Measurements from ENCODE around the gene COG1. TPM values are rescaled to one million over a fixed set of nuclear protein-coding genes. Genes with fewer than 3 reads are reported as not detected.

The COG1 gene
- total RNA-seq, 2 experiments from 2014 or later, result 25.6 to 39.0 TPM

- H3K9me3 Mint-ChIP-seq (ENCODE audit: low read depth), result no peaks in the 10 kb centered on the region
- CTCF ChIA-PET, result interaction anchor here (0.6 to 1.9 kb wide), 3 partner anchors 9 to 18 kb away, joined by 3 to 6 read pairs (median 3); partner anchors contain the start of gene SSTR2
- POLR2A ChIA-PET, result no interaction called here
Measured at GRCh38 chr17:73174126-73174525, 18.7 kb upstream of the COG1 start.

GRCh38 chr17:73175962-73176565 is 16.8 kb upstream of the COG1 start:
- POLR2A ChIA-PET, result no interaction called here
- ATAC-seq (no peak), DNase-seq (no peak)
- Mint-ChIP-seq H3K36me3 (ENCODE audit: low read depth) (no peaks in the 10 kb centered on the region), H3K4me1 (peaks cover 6% of the 10 kb centered on the region), H3K9me3 (ENCODE audit: low read depth) (no peaks in the 10 kb centered on the region), H3K27me3 (no peaks in the 10 kb centered on the region), H3K4me3 (no peak overlapping the region), H3K27ac (no peak overlapping the region)
- CTCF ChIA-PET, result interaction anchor here (0.6 kb wide), 1 partner anchor 616 kb away, joined by 3 read pairs; no protein-coding TSS in a partner anchor
- intact Hi-C loops (cut with DNase I, micrococcal nuclease), result no loop called here

More at GRCh38 chr17:73174126-73174525, 18.7 kb upstream of the COG1 start:
- intact Hi-C loops (cut with DNase I, micrococcal nuclease), result no loop called here
- ATAC-seq (no peak), DNase-seq (no peak)
- Mint-ChIP-seq H3K27me3 (peaks cover 4% of the 10 kb centered on the region), H3K4me1 (peaks cover 6% of the 10 kb centered on the region), H3K36me3 (ENCODE audit: low read depth) (no peaks in the 10 kb centered on the region), H3K4me3 (no peak overlapping the region), H3K27ac (no peak overlapping the region)

GRCh38 chr17:73179387-73179786 is 13.5 kb upstream of the COG1 start:
- no peaks in the 10 kb centered on the region for H3K9me3 Mint-ChIP-seq (ENCODE audit: low read depth)
- intact Hi-C loops (cut with DNase I, micrococcal nuclease), result no loop called here
- ChIA-PET CTCF (interaction anchor here (0.7 to 1.3 kb wide), 5 partner anchors 12 to 454 kb away, joined by 3 to 4 read pairs (median 3); no protein-coding TSS in a partner anchor), POLR2A (interaction anchor here (0.7 kb wide), 1 partner anchor 12 kb away, joined by 4 read pairs; no protein-coding TSS in a partner anchor)
- ATAC-seq (no peak), DNase-seq (no peak)
- H3K4me1 Mint-ChIP-seq, result no peaks in the 10 kb centered on the region
- H3K27ac Mint-ChIP-seq, result no peak overlapping the region
- no peaks in the 10 kb centered on the region for H3K27me3 Mint-ChIP-seq
- H3K36me3 Mint-ChIP-seq (ENCODE audit: low read depth), result no peaks in the 10 kb centered on the region
- no peak overlapping the region for H3K4me3 Mint-ChIP-seq

- Mint-ChIP-seq H3K27me3 (no peaks in the 10 kb centered on the region), H3K9me3 (ENCODE audit: low read depth) (no peaks in the 10 kb centered on the region), H3K4me1 (no peaks in the 10 kb centered on the region), H3K27ac (no peak overlapping the region), H3K36me3 (ENCODE audit: low read depth) (no peaks in the 10 kb centered on the region), H3K4me3 (no peak overlapping the region)
- CTCF ChIA-PET, result interaction anchor here (0.7 to 1.3 kb wide), 4 partner anchors 14 to 455 kb away, joined by 3 to 4 read pairs (median 3); no protein-coding TSS in a partner anchor
- POLR2A ChIA-PET, result interaction anchor here (0.6 to 0.7 kb wide), 2 partner anchors 12 to 27 kb away, joined by 3 to 4 read pairs; no protein-coding TSS in a partner anchor
- intact Hi-C loops (cut with DNase I, micrococcal nuclease), result no loop called here
- ATAC-seq, result no peak
- no peak for DNase-seq
Measured at GRCh38 chr17:73179878-73180277, 13.0 kb upstream of the COG1 start.

GRCh38 chr17:73182616-73183310 is 10.1 kb upstream of the COG1 start:
- Mint-ChIP-seq H3K27ac (no peak overlapping the region), H3K36me3 (ENCODE audit: low read depth) (peaks cover 3% of the 10 kb centered on the region), H3K9me3 (ENCODE audit: low read depth) (no peaks in the 10 kb centered on the region), H3K27me3 (no peaks in the 10 kb centered on the region), H3K4me3 (no peak overlapping the region), H3K4me1 (no peaks in the 10 kb centered on the region)
- ChIA-PET POLR2A (no interaction called here), CTCF (interaction anchor here (0.8 to 1.9 kb wide), 2 partner anchors 455 to 456 kb away, joined by 3 to 5 read pairs; no protein-coding TSS in a partner anchor)
- DNase-seq (no peak), ATAC-seq (no peak)
- intact Hi-C loops (cut with DNase I, micrococcal nuclease), result no loop called here

- Mint-ChIP-seq H3K4me1 (no peaks in the 10 kb centered on the region), H3K27ac (no peak overlapping the region), H3K27me3 (no peaks in the 10 kb centered on the region), H3K4me3 (no peak overlapping the region), H3K9me3 (ENCODE audit: low read depth) (no peaks in the 10 kb centered on the region), H3K36me3 (ENCODE audit: low read depth) (peaks cover 5% of the 10 kb centered on the region)
- ChIA-PET POLR2A (interaction anchor here (0.6 kb wide), 1 partner anchor 44 kb away, joined by 3 read pairs; no protein-coding TSS in a partner anchor), CTCF (no interaction called here)
- intact Hi-C loops (cut with DNase I, micrococcal nuclease), result no loop called here
- no peak for ATAC-seq
- no peak for DNase-seq
Measured at GRCh38 chr17:73184136-73184993, 8.5 kb upstream of the COG1 start.

- ATAC-seq, result no peak
- Mint-ChIP-seq H3K36me3 (ENCODE audit: low read depth) (peaks cover 5% of the 10 kb centered on the region), H3K4me1 (peaks cover 4% of the 10 kb centered on the region), H3K27me3 (no peaks in the 10 kb centered on the region), H3K9me3 (ENCODE audit: low read depth) (no peaks in the 10 kb centered on the region), H3K27ac (no peak overlapping the region), H3K4me3 (no peak overlapping the region)
- intact Hi-C loops (cut with DNase I, micrococcal nuclease), result no loop called here
- ChIA-PET POLR2A (no interaction called here), CTCF (interaction anchor here (1.0 to 6.1 kb wide), 2 partner anchors 20 to 459 kb away, joined by 3 to 44 read pairs; no protein-coding TSS in a partner anchor)
- DNase-seq, result no peak
Measured at GRCh38 chr17:73186283-73187050, 6.4 kb upstream of the COG1 start.

GRCh38 chr17:73187203-73187769 is 5.6 kb upstream of the COG1 start:
- Mint-ChIP-seq H3K27ac (no peak overlapping the region), H3K4me3 (no peak overlapping the region), H3K4me1 (peaks cover 4% of the 10 kb centered on the region), H3K36me3 (ENCODE audit: low read depth) (peaks cover 7% of the 10 kb centered on the region), H3K9me3 (ENCODE audit: low read depth) (no peaks in the 10 kb centered on the region), H3K27me3 (no peaks in the 10 kb centered on the region)
- intact Hi-C loops (cut with DNase I, micrococcal nuclease), result no loop called here
- ChIA-PET POLR2A (no interaction called here), CTCF (interaction anchor here (0.7 to 6.1 kb wide), 2 partner anchors 97 to 460 kb away, joined by 3 to 44 read pairs; no protein-coding TSS in a partner anchor)
- no peak for ATAC-seq
- no peak for DNase-seq

- ATAC-seq (no peak), DNase-seq (no peak)
- H3K27ac Mint-ChIP-seq, result no peak overlapping the region
- intact Hi-C loops (cut with DNase I, micrococcal nuclease), result no loop called here
- ChIA-PET CTCF (interaction anchor here (0.7 to 6.1 kb wide), 2 partner anchors 96 to 461 kb away, joined by 3 to 44 read pairs; no protein-coding TSS in a partner anchor), POLR2A (no interaction called here)
- no peak overlapping the region for H3K4me3 Mint-ChIP-seq
- H3K27me3 Mint-ChIP-seq, result no peaks in the 10 kb centered on the region
- H3K9me3 Mint-ChIP-seq (ENCODE audit: low read depth), result no peaks in the 10 kb centered on the region
- peaks cover 7% of the 10 kb centered on the region for H3K36me3 Mint-ChIP-seq (ENCODE audit: low read depth)
- H3K4me1 Mint-ChIP-seq, result peaks cover 4% of the 10 kb centered on the region
Measured at GRCh38 chr17:73188011-73188410, 4.8 kb upstream of the COG1 start.

GRCh38 chr17:73189417-73190099 is 3.3 kb upstream of the COG1 start:
- H3K4me1 Mint-ChIP-seq, result peaks cover 11% of the 10 kb centered on the region
- DNase-seq (no peak), ATAC-seq (no peak)
- peaks cover 7% of the 10 kb centered on the region for H3K36me3 Mint-ChIP-seq (ENCODE audit: low read depth)
- CTCF ChIA-PET, result interaction anchor here (0.5 to 6.1 kb wide), 7 partner anchors 24 to 462 kb away, joined by 3 to 44 read pairs (median 4); partner anchors contain the start of gene SSTR2
- no peaks in the 10 kb centered on the region for H3K9me3 Mint-ChIP-seq (ENCODE audit: low read depth)
- H3K27ac Mint-ChIP-seq, result no peak overlapping the region
- no peak overlapping the region for H3K4me3 Mint-ChIP-seq
- H3K27me3 Mint-ChIP-seq, result no peaks in the 10 kb centered on the region
- POLR2A ChIA-PET, result interaction anchor here (0.7 kb wide), 1 partner anchor 1093 kb away, joined by 3 read pairs; no protein-coding TSS in a partner anchor
- intact Hi-C loops (cut with DNase I, micrococcal nuclease), result loop anchor here in 1 of 2 experiments (5.0 kb wide), 2 partner anchors 123 to 183 kb away; partner anchors contain the start of gene CDC42EP4

Measured in activated CD4-positive, alpha-beta T cell treated with anti-CD3 and anti-CD28 coated beads for 36 hours (primary cell).